ENCODE results near the gene DNM1L. TPM values are rescaled to one million over a fixed set of nuclear protein-coding genes. Genes with fewer than 3 reads are reported as not detected.
A peak's percentile ranks its signal among the peaks of the same experiment; 100 is the strongest.

DNM1L gene
- total and polyA plus RNA-seq, 9 of the 15 experiments (the other 6 are each of a cell fraction or from before 2014, with no cell fraction given) = 24.1 to 82.8 (median 61.5) TPM

GRCh38 chr12:32736445-32736844 lies 57.3 kb downstream of the DNM1L start:
- Histone ChIP-seq H4K20me1 (replicated peaks; ENCODE audit: control insufficient read depth, insufficient read depth, low read length) (no peaks in the 10 kb centered on the region), H3K9me1 (ENCODE audit: control insufficient read depth, insufficient read depth, low read length) (no peaks in the 10 kb centered on the region), H3K4me2 (ENCODE audit: insufficient read depth, low read length) (no peak overlapping the region), H3K27ac (ENCODE audit: extremely low read depth, low read depth, low read length) (no peak overlapping the region), H3K9ac (ENCODE audit: insufficient read depth in 1 of 2, low read depth in 2 of 2, low read length in 2 of 2) (no peak overlapping the region), H3K9me3 (replicated peaks; ENCODE audit: control insufficient read depth, insufficient read depth, low read depth, low read length) (no peaks in the 10 kb centered on the region), H2AFZ (ENCODE audit: low read depth, low read length) (no peak overlapping the region), H3K27me3 (ENCODE audit: control insufficient read depth in 2 of 2, insufficient read depth in 2 of 2, low read length in 2 of 2) (no peaks in the 10 kb centered on the region), H3K36me3 (ENCODE audit: control insufficient read depth, insufficient read depth, low read length) (peaks cover 87% of the 10 kb centered on the region), H3K4me3 (no peak overlapping the region), H3K79me2 (ENCODE audit: control insufficient read depth, insufficient read depth, low read length) (no peaks in the 10 kb centered on the region), H3K4me1 (replicated peaks in 1 of 2; ENCODE audit: control insufficient read depth in 2 of 2, insufficient read depth in 2 of 2, low read length in 2 of 2) (no peaks in the 10 kb centered on the region)
- ATAC-seq = no peak
- TF ChIP-seq ZNF589 (CRISPR knock-in tag; IDR thresholded peaks at IDR 0.05; ENCODE audit: low read depth) (no peak), ZBTB7A (IDR thresholded peaks at IDR 0.05; ENCODE audit: borderline replicate concordance, control insufficient read depth, low read depth, low read length) (no peak), GTF2F1 (IDR thresholded peaks at IDR 0.05; ENCODE audit: low read depth, low read length) (no peak), HDAC2 (IDR thresholded peaks at IDR 0.05) (no peak), NCOA1 (IDR thresholded peaks at IDR 0.05; ENCODE audit: low read depth) (no peak)
- CTCF ChIA-PET (ENCODE audit: low intra/inter-chr PET ratio) = no interaction called here
- in situ Hi-C loops (cut with MboI) (no loop called here), intact Hi-C loops (cut with micrococcal nuclease) (loop anchor here (5.0 kb wide), 1 partner anchor 279 kb away; no protein-coding TSS in a partner anchor)
- BruUV-seq (replicated peaks) = no TSS peak
- FAIRE-seq = peak; percentile 23
- POLR2A ChIA-PET = no interaction called here
- WGBS (ENCODE audit: insufficient coverage, low coverage, missing lambda C conversion rate) = 79% methylated on average over 3 of the region's 3 CpGs
- no peak for DNase-seq (ENCODE audit: extremely low read depth in 1 of 4, low spot score in 3 of 4)

GRCh38 chr12:32737715-32738114 lies 58.6 kb downstream of the DNM1L start:
- ATAC-seq = no peak
- TF ChIP-seq PHF20 (IDR thresholded peaks at IDR 0.05; ENCODE audit: partially characterized antibody) = no peak
- TF ChIP-seq TAF1 (IDR thresholded peaks at IDR 0.05; ENCODE audit: control insufficient read depth, extremely low read depth, insufficient read depth, low read length, severe bottlenecking) = no peak
- no peak for TF ChIP-seq ZNF140 (CRISPR knock-in tag; IDR thresholded peaks at IDR 0.05)
- no peak for TF ChIP-seq ZFP91 (CRISPR knock-in tag; IDR thresholded peaks at IDR 0.05)
- no peak for TF ChIP-seq ZNF668 (CRISPR knock-in tag; IDR thresholded peaks at IDR 0.05)

More at GRCh38 chr12:32737715-32738114, 58.6 kb downstream of the DNM1L start:
- FAIRE-seq = no peak
- BruUV-seq (replicated peaks) = no TSS peak
- WGBS (ENCODE audit: insufficient coverage, low coverage, missing lambda C conversion rate) = 83% methylated on average over 2 of the region's 2 CpGs
- in situ Hi-C loops (cut with MboI) = no loop called here
- Histone ChIP-seq H3K4me1 (replicated peaks in 1 of 2; ENCODE audit: control insufficient read depth in 2 of 2, insufficient read depth in 2 of 2, low read length in 2 of 2) (no peaks in the 10 kb centered on the region), H3K27me3 (ENCODE audit: control insufficient read depth in 2 of 2, insufficient read depth in 2 of 2, low read length in 2 of 2) (no peaks in the 10 kb centered on the region), H3K36me3 (ENCODE audit: control insufficient read depth, insufficient read depth, low read length) (peaks cover 87% of the 10 kb centered on the region; the same call in 2 of the 3 replicates), H3K9me3 (replicated peaks; ENCODE audit: control insufficient read depth, insufficient read depth, low read depth, low read length) (no peaks in the 10 kb centered on the region), H2AFZ (ENCODE audit: low read depth, low read length) (no peak overlapping the region), H3K79me2 (ENCODE audit: control insufficient read depth, insufficient read depth, low read length) (no peaks in the 10 kb centered on the region), H3K4me2 (ENCODE audit: insufficient read depth, low read length) (no peak overlapping the region), H4K20me1 (replicated peaks; ENCODE audit: control insufficient read depth, insufficient read depth, low read length) (no peaks in the 10 kb centered on the region), H3K27ac (ENCODE audit: extremely low read depth, low read depth, low read length) (no peak overlapping the region), H3K4me3 (no peak overlapping the region), H3K9ac (ENCODE audit: insufficient read depth in 1 of 2, low read depth in 2 of 2, low read length in 2 of 2) (no peak overlapping the region), H3K9me1 (ENCODE audit: control insufficient read depth, insufficient read depth, low read length) (no peaks in the 10 kb centered on the region)
- intact Hi-C loops (cut with micrococcal nuclease) = loop anchor here (5.0 kb wide), 1 partner anchor 280 kb away; no protein-coding TSS in a partner anchor
- no peak for DNase-seq (ENCODE audit: extremely low read depth in 1 of 4, low spot score in 3 of 4)
- CTCF ChIA-PET (ENCODE audit: low intra/inter-chr PET ratio) = interaction anchor here (0.7 kb wide), 1 partner anchor 727 kb away, joined by 3 read pairs; no protein-coding TSS in a partner anchor
- POLR2A ChIA-PET = interaction anchor here (0.7 to 1.1 kb wide), 2 partner anchors 12 to 18 kb away, joined by 3 to 4 read pairs; partner anchors contain the start of gene YARS2
